Medulla oblongata (tissue), 1 donor: ENCODE results near the gene FAM25G.
"Not testable (repeated sequence)": the region's sequence is repeated elsewhere in the genome, so short reads cannot be mapped to it uniquely, and the experiment has no call there.

ENCODE experiments used
- DNase-seq: peaks from one replicate; pipeline ENCODE4 v3.0.0-alpha.2; 2015; ENCODE audit errors: extremely low spot score

FAM25G gene

GRCh38 chr10:47491600-47491999 is at the start of gene FAM25G:
Gene FAM25G (minus strand): TSS chr10:47491700. CDS start chr10:47491674, 26 bp downstream.
- DNase-seq: not testable (repeated sequence)

DNA sequence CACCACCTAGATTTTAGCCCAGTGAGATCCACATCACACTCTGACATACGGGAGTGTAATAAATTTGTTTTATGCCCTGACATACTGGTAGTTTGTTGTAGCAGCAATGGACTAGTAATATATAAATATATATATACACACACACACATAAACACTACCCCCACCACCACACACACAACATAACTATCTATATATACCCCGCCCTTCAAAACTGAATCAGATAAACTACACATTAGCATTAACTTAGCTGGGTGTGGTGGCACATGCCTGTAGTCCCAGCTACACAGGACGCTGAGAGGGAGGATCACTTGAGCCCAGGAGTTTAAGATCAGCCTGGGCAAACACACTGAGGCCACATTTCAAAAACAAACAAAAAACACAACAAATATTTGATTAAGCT is 44.9 kb upstream of the FAM25G start:
- DNase-seq: not testable (repeated sequence)

DNA sequence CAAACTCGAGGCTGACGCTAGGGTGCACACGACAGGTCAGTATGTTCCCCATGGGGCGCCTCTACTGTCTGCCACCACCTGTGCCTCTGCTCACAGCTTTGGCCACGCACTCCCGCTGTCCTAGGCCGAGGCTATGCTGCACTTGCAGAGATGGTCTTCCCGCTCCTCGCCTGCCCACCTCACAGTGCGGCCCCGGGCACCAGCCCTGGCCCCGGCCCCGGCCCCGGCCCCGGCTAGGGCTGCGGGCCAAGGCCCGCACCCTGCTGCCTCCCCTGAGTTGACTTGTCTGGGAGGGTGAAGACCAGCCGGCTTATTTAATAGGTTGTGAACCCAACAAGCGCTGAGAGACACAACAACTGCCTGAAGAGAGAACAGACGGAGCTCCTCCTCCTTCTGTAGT is 32.0 kb upstream of the FAM25G start, which contains the start of gene AGAP9:
Gene AGAP9 (minus strand): TSS at position 164 of the 400 bp plus-strand sequence. CDS start 112 bp downstream, at position 52.
- DNase-seq: not testable (repeated sequence)

GRCh38 chr10:47502313-47502712 is 10.8 kb upstream of the FAM25G start:
- DNase-seq: not testable (repeated sequence)

- DNase-seq: not testable (repeated sequence)
Observed at GRCh38 chr10:47494226-47494625, 2.7 kb upstream of the FAM25G start.

- DNase-seq: not testable (repeated sequence)
Observed at GRCh38 chr10:47489630-47490029, 1.9 kb downstream of the FAM25G start.

DNA sequence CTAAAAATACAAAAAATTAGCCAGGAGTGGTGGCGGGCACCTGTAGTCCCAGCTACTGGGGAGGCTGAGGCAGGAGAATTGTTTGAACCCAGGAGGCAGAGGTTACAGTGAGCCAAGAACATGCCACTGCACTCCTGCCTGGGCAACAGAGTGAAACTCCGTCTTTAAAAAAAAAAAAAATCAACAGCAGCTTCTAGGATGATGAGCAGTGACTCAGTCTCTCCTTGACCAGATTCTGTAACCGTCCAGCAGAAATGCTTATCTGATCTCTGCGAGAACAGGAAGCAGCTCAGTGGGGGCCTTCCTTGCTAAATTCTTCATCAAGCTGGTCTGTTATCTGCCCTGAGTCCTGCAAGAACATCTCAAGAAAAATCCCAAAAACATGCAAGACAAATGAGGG is 5.6 kb downstream of the FAM25G start:
- DNase-seq: not testable (repeated sequence)

DNA sequence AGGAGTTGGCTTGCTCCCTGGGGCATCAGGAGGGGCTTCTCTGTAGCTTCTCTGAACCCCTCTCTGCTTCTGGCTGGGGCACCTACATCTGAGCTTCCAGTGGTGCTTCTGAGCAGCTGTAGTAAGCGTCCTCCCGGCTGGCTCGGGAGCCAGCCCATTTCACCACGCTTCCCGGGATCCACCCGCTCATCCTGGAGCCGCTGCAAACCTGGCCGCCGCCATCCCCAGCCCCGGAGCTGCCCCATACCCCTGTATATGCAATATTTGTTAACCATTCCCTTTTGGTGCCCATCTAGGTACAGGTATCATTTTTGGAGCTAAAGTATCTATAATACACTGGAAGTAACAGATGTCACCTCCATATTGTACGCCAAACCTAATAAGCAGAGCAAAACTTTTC is 6.7 kb downstream of the FAM25G start:
- not testable (repeated sequence) for DNase-seq

DNA sequence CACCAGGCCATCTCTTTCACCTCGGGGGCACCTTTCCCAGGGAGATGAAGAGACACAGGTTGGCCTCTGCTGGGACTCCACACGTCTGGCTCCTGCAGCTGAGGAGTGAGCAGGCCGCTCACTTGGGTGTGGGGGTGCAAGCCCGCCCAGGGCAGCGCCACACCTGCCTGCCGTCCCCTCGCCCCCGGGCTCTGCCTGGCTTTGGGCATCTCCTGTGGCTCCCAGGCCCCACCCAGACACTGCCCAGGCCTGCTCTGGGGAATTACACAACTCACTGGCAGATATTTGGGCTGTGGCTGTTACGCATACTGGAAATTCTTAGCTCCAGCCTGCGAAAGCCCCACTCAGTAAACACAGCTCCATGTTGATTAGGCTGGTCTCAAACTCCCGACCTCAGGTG is 7.6 kb downstream of the FAM25G start, which contains the start of gene ANXA8:
Gene ANXA8 (minus strand): TSS at position 193 of the 400 bp plus-strand sequence. CDS start 182 bp downstream, at position 11.
- DNase-seq: not testable (repeated sequence)

GRCh38 chr10:47482367-47482766 is 9.1 kb downstream of the FAM25G start:
- not testable (repeated sequence) for DNase-seq

GRCh38 chr10:47481768-47482181 is 9.7 kb downstream of the FAM25G start:
- DNase-seq: not testable (repeated sequence)

DNA sequence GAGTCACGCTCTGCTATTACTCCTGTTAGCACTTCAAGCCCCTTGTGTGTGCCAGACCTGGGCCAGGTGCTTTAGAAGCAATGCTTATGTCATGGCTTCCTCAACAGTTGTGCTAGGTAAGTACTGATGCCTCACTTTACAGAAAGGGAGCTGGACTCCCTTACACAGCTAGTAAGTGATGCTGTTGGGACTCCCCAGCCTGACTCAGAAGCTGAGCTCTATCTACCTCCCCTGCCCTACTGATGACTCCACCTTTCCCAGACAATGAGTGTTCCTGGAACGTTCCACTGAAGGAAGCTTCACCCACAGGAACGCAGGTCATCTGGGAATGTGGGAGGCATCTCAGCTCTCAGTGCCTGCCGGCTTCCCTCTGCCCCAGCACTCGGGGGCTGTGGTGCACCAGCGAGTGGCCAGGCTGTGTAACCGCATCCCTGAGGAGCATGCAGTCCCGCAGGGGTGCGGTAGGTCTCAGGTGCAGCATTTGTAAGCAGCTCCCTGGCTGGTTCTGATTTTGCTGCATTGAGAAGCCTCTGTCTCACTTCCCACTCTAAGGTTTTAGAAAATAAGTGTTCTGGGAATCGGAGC is 10.2 kb downstream of the FAM25G start:
- DNase-seq: not testable (repeated sequence)

- DNase-seq: not testable (repeated sequence)
Observed at GRCh38 chr10:47480133-47480532, 11.4 kb downstream of the FAM25G start.

GRCh38 chr10:47478114-47478513 is 13.4 kb downstream of the FAM25G start:
- DNase-seq: not testable (repeated sequence)

DNA sequence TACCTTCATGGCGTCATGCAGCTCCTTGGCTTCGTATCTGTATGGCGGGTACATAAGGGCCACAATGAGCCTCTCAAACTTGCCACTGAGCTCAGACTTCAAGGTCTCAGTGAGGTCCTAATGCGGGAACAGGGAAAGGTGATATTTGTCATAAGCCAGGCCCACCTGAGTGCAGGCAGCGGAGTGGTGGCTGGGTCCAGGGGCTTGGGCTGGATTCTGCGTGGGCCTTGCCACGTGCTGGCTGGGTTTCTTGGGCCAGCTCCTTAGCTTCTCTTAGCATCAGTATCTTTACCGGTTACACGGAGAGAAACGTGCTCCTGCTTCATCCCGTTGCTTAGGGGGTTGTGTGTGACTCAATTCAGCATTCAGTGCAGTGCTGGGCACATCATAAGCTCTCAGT is 14.4 kb downstream of the FAM25G start:
- not testable (repeated sequence) for DNase-seq

- not testable (repeated sequence) for DNase-seq
Observed at GRCh38 chr10:47475101-47475500, 16.4 kb downstream of the FAM25G start.

GRCh38 chr10:47473516-47473915 is 18.0 kb downstream of the FAM25G start:
- not testable (repeated sequence) for DNase-seq

GRCh38 chr10:47472647-47473046 is 18.9 kb downstream of the FAM25G start:
- DNase-seq: not testable (repeated sequence)

DNA sequence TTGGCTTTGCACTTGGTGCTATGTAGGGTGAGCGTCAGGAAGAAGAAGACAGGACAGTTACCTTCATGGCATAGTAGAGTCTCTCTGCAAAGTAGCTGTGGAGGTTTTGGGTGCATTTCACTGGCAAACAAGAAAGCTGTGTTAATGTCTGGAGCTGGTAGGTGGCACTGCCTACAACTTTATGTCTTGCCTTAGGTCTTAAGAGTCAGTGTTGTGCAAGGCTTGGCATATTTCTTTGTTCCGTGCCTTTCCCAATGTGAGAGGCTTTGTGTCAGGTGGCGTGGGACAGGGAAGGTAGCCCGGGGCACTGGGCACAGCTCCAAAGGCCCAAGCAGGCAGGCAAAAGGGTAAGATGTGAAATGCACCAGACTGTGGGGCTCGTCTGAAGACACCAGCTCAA is 19.4 kb downstream of the FAM25G start:
- not testable (repeated sequence) for DNase-seq

DNA sequence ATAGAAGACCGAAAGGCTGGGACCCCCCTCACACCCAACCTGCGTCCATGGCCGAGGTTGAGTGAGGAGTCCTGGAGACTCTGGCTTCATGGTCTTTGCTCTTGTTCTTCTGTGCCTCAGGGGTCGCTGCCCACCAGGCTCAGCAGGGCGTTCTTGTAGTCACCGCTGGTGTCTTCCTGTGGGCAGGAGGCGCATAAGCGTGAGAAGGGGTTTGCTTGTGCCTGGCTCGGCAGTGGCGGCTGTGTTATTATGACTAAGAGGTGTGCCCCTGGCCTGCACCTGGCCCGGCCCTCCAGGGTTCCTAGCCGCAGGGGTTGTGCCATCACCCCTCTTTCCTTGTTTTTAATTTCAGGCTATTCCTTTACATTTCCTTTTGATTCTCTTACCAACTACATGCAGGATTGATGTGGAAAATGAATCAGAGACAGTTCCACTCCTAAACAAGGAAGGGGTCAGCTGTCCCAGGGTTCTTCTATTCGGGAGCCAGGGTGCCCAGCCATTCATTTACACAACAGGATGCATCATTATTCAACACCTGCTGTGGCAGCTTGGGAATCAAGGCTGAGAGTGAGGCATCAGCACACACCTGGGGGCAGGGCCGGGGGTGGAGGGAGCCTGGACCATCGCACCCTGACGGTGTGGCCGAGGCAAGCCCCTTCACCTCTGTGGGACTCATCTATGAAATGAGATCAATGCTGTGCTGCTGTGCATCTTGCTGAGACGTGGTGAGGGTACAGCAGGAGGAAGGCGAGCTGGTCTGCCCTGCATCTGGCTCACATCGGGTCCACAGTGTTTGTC is 22.6 kb downstream of the FAM25G start:
- DNase-seq: not testable (repeated sequence)

GRCh38 chr10:47467957-47468356 is 23.5 kb downstream of the FAM25G start:
- DNase-seq: not testable (repeated sequence)

DNA sequence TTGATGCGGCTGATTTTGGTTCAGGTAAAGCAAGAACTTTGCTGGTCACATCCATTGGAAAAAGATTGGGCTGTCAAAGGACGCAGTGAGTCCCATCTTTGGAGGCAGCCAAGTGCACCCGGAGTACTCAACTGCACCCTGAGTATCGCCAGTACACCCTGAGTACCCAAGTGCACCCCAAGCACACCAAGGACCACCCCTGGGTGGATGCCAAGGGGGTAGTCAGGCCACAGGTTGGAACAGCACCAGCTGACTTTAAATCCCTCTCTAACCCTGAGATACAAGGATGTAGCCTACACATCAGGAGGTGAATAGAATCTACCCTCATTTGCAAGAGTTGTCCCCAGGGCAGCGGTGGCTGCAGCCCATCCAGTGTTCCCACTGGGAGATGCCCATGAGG is 24.0 kb downstream of the FAM25G start:
- not testable (repeated sequence) for DNase-seq
